HepG2 (cell line): ENCODE measurements around the gene SRSF8. TPM values are rescaled to one million over a fixed set of nuclear protein-coding genes. Genes with fewer than 3 reads are reported as not detected.
A peak's percentile ranks its signal among the peaks of the same experiment; 100 is the strongest.

ENCODE experiments used
- AGO2 ChIP-seq: fragments of 200-400 bp; formaldehyde crosslinking; optimal IDR thresholded peaks from 2 replicates; pipeline ENCODE3; 2017; ENCODE audit warnings: mild to moderate bottlenecking, low read depth, low read length, moderate library complexity
- DDIT3 ChIP-seq: sonication (generic); formaldehyde crosslinking; IDR thresholded peaks from 2 replicates; pipeline ENCODE4 v1.4.0; 2020; ENCODE audit warnings: mild to moderate bottlenecking, missing genetic modification reagents
- HBP1 ChIP-seq: IDR thresholded peaks from 2 replicates; pipeline ENCODE4 v1.6.1; 2016; ENCODE audit warnings: low read depth, control low read depth
- HHEX ChIP-seq: IDR thresholded peaks from 2 replicates; pipeline ENCODE4 v1.6.1; 2016; ENCODE audit warnings: control low read depth
- HMGXB4 ChIP-seq, 2 experiments: sonication (generic) in 1 of 2; formaldehyde crosslinking in 1 of 2; IDR thresholded peaks; 2 replicates each; pipeline versions ENCODE4 v1.4.0 to v1.6.1; 2018 to 2020; ENCODE audit warnings: missing genetic modification reagents in 2 of 2, borderline replicate concordance in 1 of 2, low read depth in 1 of 2, mild to moderate bottlenecking in 1 of 2, missing biosample characterization in 1 of 2
- IKZF4 ChIP-seq: sonication (generic); formaldehyde crosslinking; IDR thresholded peaks from 2 replicates; pipeline ENCODE4 v1.5.1; 2020; ENCODE audit warnings: borderline replicate concordance, mild to moderate bottlenecking, low read depth, missing genetic modification reagents; ENCODE audit errors: not compliant biosample characterization
- ISL2 ChIP-seq: sonication (generic); formaldehyde crosslinking; IDR thresholded peaks from 2 replicates; pipeline ENCODE4 v1.5.0; 2020; ENCODE audit warnings: missing genetic modification reagents
- MLX ChIP-seq: IDR thresholded peaks from 2 replicates; pipeline ENCODE4 v1.6.1; 2016
- NFKB2 ChIP-seq: sonication (generic); formaldehyde crosslinking; IDR thresholded peaks from 2 replicates; pipeline ENCODE4 v1.4.0; 2020; ENCODE audit warnings: missing genetic modification reagents, borderline replicate concordance
- NONO ChIP-seq, 2 experiments: fragments of 450-650 bp in 1 of 2; sonication (generic) in 1 of 2; formaldehyde crosslinking in 1 of 2; IDR thresholded peaks in 1 of 2; conservative IDR thresholded peaks in 1 of 2; 2 replicates each; pipeline versions ENCODE4 v1.6.1 to v1.8.0; 2017 to 2022; ENCODE audit warnings: mild to moderate bottlenecking in 1 of 2, missing genetic modification reagents in 1 of 2, moderate library complexity in 1 of 2
- PAX8 ChIP-seq: sonication (generic); formaldehyde crosslinking; IDR thresholded peaks from 2 replicates; pipeline ENCODE4 v1.8.0; 2022; ENCODE audit warnings: mild to moderate bottlenecking, missing genetic modification reagents, borderline replicate concordance
- SIX1 ChIP-seq: sonication (generic); formaldehyde crosslinking; IDR thresholded peaks from 2 replicates; pipeline ENCODE4 v1.4.0; 2020; ENCODE audit warnings: missing genetic modification reagents, borderline replicate concordance
- TFE3 ChIP-seq: IDR thresholded peaks from 2 replicates; pipeline ENCODE4 v1.6.1; 2016
- ZKSCAN8 ChIP-seq: IDR thresholded peaks from 2 replicates; pipeline ENCODE4 v1.6.1; 2016; ENCODE audit warnings: borderline replicate concordance, missing genetic modification reagents, missing compliant biosample characterization
- ZNF710 ChIP-seq: sonication (generic); formaldehyde crosslinking; IDR thresholded peaks from 2 replicates; pipeline ENCODE4 v1.5.0; 2020; ENCODE audit warnings: mild to moderate bottlenecking, missing genetic modification reagents, borderline replicate concordance
- ZSCAN29 ChIP-seq: sonication (generic); formaldehyde crosslinking; conservative IDR thresholded peaks from 2 replicates; pipeline ENCODE4 v1.4.0; 2020; ENCODE audit warnings: mild to moderate bottlenecking, missing genetic modification reagents
- ZSCAN5A ChIP-seq: sonication (generic); formaldehyde crosslinking; IDR thresholded peaks from 2 replicates; pipeline ENCODE4 v1.8.0; 2022; ENCODE audit warnings: mild to moderate bottlenecking, missing genetic modification reagents, borderline replicate concordance
- polyA plus RNA-seq, 8 experiments: library from polyadenylated mRNA; depleted of rRNA in 3 of 8; stranded (reverse) in 7 of 8; unstranded in 1 of 8; fragments of >200 nt; fragmentation: Illumina TruSeq in 4 of 8; extraction: Trizol in 4 of 8; gene quantifications; 2 replicates each; pipeline versions ENCODE4 v1.2.1 to v1.2.3, GENCODE V29; 2011 to 2016; ENCODE audit warnings: low read depth in 4 of 8, missing spikeins in 1 of 8, mixed read lengths in 1 of 8; ENCODE audit not compliant: insufficient read depth in 1 of 8
- total RNA-seq, 5 experiments: library from RNA; depleted of rRNA; stranded (reverse); fragments of >200 nt; fragmentation: Illumina TruSeq; extraction: Trizol; gene quantifications; 2 replicates each; pipeline ENCODE4 v1.2.3, GENCODE V29; 2016; ENCODE audit warnings: low read depth in 1 of 5

SRSF8 gene
- total and polyA plus RNA-seq, 2 of the 13 experiments (the other 11 are each of a cell fraction or from before 2014, with no cell fraction given) = 21.8 to 25.8 TPM

- peak; percentile 57 for TF ChIP-seq IKZF4 (CRISPR knock-in tag)
- TF ChIP-seq HBP1 (CRISPR knock-in tag) = no peak
- no peak for TF ChIP-seq ZSCAN5A (CRISPR knock-in tag)
- peak; percentile 30 for TF ChIP-seq AGO2
- TF ChIP-seq TFE3 (CRISPR knock-in tag) = no peak
- TF ChIP-seq MLX (CRISPR knock-in tag) = no peak
- 0 out of 2 replicates have a peak, but pooled peaks have one; percentile 37 for TF ChIP-seq ISL2 (CRISPR knock-in tag)
- TF ChIP-seq HMGXB4 (CRISPR knock-in tag; IDR thresholded peaks at IDR 0.05; ENCODE audit: borderline replicate concordance in 1 of 2, low read depth in 1 of 2) = peak in 1 of 2 experiments; percentile 61; a peak in 1 of 4 replicates
- TF ChIP-seq SIX1 (CRISPR knock-in tag) = no peak
- TF ChIP-seq DDIT3 (CRISPR knock-in tag) = no peak
- TF ChIP-seq NFKB2 = no peak
- no peak for TF ChIP-seq HHEX
- no peak for TF ChIP-seq NONO (IDR thresholded peaks at IDR 0.05)
- TF ChIP-seq NONO (CRISPR knock-in tag; conservative IDR thresholded peaks at IDR 0.05) = 0 out of 2 replicates have a peak, but pooled peaks have one; percentile 13
- TF ChIP-seq PAX8 (CRISPR knock-in tag) = peak; percentile 88; the same call in 1 of the 2 replicates
- no peak for TF ChIP-seq ZNF710 (CRISPR knock-in tag)
- no peak for TF ChIP-seq ZKSCAN8 (CRISPR knock-in tag)
- TF ChIP-seq ZSCAN29 (CRISPR knock-in tag) = 0 out of 2 replicates have a peak, but pooled peaks have one; percentile 33
Observed at GRCh38 chr11:95089620-95090542, 23.2 kb downstream of the SRSF8 start, which contains the start of gene ENDOD1 (continued).
